ENCODE data around the gene CHIT1.
"Not testable (repeated sequence)": the region's sequence is repeated elsewhere in the genome, so short reads cannot be mapped to it uniquely, and the experiment has no call there.

CHIT1 gene

DNA sequence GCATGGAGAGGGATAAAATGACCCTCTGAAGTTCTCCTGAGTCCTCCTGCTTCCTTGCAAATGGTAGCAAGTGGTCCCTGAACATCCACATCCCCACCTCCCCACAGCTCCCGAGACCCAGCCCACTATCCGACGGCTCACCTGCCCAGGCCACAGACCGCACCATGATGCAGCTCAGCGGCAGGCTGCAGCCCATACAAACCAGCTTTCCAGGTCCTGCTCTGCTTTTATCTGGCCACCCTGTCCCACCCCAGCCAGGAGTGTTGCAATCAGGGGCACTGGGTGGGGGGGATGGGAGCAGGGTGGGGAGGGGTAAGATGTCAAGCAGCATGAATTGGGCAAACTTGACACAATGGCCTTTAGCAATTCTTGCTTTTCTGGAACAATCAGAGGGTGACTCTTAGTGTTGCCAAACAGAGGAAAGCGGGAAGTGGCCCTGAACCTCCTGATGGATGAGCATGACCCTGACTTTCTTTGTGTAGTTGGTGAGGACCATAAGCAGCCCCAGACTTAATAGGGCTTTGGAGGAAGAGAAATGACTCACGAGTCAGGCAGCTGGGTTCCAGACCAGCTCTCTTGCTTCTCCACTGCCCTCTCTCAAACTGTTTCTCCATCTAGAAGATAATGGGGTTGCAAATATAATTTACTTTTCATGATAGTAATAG, at the start of gene CHIT1:
Gene CHIT1, minus strand, starts transcription at position 203 of the 665 bp plus-strand sequence. Its CDS starts 37 bp downstream, at position 166.
- DNase-seq = no peak

DNA sequence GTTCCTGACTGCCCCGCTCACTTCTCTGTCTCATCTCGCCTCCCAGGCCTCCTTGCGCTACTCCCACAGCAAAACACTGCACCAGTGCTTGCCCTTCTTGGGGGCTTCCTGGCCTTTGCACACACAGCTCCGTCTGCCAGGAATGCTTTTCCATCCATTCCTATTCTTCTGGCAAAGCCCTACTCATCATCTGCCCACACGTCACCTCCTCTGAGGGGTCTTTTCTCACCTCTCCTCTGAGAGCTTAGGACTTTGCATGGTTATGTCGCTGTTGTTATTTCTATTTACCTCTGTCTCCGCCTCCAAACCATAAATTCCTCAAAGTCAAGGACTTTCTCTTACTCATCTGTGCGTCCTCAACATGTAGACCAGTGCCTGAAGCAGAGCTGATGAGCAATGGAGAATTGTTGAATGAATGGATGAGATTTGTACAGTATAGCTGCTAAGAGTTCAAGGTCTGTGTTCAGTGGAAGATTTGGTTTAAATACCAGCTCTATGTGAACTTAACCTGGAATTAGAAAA, 49.5 kb upstream of the CHIT1 start:
- DNase-seq = no peak

DNA sequence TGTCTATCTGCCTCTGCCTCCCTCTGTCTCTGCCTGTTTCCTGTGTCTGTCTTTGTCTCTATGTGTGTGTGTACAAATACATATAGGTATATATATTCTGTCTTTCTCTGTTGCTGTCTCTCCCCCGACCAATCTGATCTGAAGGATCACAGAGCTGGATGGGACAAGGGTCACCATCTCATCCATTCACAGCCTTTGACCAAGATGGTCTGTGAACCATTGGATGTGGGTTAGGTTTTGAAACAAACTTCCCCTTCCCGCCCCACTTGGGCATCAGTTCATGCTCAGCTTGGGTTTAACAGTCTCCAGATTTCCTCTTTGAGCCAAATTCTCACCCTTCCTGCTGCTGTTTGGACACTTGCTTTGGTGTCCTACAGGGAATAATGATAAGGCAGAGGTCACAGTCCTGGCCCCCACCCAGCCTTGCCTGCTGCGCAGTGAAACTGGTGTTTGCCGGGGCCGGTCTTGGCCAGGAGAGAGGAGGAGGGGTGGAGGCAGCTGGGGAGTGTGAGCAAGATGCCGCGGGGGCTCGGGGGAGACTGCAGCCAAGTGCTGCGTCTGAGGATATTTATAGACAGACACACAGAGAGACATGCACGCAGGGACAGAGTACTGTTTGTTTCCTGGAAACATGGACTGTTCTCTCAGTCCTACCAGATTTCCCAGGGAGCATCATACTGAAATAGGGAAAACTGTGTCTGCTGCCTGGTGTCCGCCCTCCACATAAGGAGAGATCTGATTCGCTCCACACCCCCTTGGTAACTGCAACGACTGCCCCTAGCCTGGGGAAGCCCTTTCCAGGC, 48.8 kb upstream of the CHIT1 start:
- DNase-seq = no peak

DNA sequence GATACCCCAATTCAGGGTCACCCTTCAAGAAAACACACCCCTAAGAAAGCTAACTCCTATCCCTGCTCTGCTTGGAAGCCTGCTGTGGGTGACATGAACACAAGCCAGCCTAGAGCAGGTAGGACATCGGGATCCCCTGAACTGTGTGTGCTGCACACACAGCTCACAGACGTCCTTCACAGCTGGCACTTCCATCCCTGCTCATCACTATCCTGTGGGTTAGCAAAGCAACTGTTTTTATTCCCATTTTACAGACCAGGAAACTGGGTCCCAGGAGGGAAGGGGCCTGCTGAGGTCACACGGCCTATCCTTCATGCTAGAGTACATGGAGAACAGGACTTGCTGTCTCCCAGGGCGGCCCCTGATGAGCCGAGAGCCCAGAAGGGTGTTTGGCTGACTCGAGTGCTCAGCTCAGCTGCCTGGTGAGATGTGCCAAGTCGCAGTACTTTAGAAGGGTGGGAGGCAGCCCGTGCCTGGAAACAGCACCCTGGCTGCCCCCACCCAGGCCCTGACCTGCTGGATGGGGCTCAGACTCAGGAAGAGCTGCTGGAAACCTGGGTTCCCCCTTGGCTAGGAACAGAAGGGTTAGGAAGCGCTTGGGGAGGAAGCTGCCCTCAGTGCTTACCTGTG, 47.6 kb upstream of the CHIT1 start:
- no peak for DNase-seq

DNA sequence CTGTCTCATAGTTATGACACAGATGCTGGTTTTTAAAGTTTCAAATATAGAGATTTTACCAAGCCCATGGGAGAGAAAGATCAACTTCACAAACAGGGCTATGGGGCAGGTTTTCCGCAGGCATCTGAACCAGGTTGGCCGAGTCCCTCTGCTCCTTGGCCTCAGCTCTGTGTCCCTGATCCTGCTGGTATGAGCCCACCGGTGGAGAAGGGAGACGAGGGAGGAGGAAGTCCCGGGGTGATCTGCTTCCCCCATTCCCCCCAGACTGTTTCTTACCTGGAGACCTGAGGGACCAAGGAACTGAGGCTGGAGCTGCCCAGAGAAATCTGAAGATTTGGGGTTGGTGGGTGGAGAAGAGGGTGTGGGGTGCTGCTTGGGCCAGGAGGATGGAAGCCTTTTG, 46.9 kb upstream of the CHIT1 start:
- DNase-seq = no peak

DNA sequence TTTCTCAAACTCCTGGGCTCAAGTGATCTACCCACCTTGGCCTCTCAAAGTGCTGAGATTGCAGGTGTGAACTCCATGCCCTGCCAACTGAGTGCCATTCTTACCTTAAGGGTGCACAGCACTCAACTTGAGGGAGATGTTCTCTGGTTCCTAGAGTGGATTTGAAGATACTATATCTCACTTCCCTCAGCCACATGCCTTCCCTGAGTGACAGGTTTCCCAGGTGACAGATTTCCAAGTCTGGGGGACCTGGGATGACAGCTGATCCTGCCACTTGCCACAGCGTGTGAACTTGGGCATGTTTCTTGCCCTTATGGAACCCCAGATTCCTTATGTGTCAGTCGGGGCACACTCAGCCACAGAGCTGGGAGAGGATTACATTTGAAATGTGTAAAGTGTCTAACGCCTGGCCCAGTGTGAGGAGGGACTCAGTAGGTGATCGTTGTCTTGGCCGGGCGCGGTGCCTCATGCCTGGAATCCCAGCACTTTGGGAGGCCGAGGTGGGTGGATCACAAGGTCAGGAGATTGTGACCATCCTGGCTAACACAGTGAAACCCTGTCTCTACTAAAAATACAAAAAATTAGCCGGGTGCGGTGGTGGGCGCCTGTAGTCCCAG, 46.3 kb upstream of the CHIT1 start:
- DNase-seq = no peak

DNA sequence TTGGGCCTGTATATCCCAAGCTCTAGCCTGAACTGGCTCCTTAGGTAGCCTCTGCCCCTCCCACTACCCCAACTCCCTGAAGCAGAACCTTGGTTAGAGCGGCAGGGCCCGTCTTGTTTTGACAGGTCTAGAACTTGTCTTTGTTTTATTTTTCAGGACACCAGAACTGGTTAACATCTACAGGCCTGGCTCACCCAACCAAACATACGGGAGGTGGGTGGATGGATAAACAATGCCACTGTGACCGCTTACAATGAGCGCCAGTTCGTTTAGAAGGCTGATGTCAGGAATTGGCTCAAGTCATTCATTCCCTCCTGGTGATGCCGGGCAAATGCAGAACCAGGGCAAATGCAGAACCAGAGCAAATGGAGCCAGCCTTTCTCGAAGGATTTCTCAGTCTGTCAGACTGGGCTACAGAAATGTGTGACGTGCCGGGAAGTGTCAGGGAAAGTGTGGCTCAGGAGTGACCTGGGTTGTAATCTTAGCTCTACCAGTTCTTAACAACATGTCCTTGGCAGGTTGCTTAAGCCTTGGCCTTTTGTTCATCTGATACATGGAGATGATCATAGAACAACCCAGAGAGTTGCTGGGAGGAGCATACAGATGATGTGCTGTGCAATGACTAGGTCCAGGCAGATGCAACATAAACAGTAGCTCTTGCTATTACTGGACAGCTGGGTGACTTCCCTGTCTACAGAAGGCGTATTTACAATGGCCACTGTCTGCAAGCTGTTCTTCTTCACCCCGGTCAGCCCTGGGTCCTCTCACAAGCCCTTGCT, 45.3 kb upstream of the CHIT1 start:
- DNase-seq = no peak

DNA sequence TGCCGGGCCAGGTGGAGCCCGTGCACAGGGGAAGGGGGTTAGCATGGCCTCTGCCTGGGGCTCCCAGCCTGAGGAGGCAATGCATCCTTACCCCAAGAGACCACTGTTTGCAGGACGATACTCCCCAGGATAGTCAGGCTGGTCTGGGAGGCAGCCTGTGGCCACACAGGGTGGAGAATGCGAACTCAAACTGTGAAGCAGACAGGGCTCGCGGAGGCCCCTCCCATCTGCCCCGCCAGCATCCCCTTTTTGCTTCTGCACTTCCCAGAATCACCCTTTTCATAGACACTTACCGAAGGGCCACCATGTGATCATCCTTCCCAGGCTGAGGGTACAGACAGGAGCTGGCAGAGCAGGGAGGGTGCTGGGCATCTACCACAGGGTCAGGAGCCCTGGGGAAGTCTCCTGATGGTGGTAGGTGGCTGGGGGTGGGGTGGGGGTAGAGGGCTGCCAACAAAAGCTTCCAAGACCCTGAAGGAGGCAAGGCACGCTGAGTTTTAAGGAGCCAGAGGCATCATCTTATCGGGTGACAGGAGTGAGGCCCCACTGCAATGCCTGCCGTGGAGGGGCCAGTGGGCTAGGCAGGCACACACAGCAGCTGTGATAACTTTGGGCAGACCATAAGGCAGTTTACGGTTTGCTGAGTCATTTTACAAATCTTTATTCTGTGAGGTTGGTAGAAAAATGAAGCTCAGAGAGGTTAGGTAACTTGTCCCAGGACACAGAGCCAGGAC, 44.6 kb upstream of the CHIT1 start:
- no peak for DNase-seq

DNA sequence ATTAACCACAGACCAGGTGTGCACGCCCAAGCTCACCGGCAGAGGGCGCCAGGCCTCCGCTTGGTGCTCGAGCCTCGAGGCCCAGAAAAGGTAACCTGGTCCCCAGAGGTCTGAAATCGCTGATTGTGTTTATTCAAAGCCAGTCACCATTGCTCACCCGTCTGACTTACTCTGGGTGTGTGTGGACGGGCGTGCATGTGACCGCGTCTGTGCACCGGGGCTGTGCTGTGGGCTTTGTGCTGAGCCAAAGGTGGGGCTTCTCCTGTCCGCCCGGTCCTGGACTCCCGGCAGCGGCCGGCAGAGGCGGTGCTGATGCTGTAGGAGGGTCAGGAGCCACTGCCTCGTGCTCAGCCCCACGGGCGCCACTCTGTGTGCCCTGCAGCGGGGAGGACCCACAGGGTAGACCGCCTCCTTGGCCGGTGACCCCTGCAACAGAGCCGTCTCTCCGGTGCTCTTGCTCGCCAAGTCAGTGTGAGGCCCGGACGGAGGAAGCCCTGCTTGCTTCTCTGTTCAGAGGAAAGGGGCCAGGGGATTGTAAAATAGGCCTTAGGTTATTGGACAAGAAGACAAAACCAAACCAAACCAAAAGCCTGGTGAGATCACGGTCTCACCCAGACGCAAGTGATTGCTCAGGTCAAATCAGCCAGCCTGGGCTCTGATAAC, 43.9 kb upstream of the CHIT1 start:
- peak; percentile 46 for DNase-seq

DNA sequence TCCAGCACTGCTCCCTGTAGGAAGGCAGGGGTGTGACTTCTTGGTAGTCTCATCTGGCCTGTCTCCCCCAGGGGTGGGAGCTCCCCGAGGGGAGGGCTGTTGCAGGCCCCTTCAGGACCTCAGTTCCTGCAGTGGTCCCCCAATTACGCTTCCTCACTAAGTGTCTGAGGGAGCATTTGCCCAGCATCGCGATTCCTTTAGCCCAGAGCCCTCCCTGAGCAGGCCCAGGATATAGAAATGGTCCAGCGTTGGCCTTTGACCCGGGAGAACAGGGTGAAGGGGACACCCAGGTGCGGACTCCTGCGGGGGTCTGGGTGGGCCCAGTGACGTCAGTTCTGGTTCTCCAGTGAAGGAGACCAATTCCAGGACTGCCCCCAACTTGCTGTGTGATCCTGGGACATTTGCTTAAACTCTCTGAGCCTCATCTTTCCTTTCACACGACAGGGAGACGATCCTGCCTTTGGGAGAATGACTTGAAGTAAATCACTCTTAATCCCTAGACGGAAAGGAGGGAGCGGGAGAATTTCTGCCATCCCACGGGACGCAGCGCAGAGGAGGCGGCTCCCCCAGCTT, 43.2 kb upstream of the CHIT1 start:
- DNase-seq = no peak

DNA sequence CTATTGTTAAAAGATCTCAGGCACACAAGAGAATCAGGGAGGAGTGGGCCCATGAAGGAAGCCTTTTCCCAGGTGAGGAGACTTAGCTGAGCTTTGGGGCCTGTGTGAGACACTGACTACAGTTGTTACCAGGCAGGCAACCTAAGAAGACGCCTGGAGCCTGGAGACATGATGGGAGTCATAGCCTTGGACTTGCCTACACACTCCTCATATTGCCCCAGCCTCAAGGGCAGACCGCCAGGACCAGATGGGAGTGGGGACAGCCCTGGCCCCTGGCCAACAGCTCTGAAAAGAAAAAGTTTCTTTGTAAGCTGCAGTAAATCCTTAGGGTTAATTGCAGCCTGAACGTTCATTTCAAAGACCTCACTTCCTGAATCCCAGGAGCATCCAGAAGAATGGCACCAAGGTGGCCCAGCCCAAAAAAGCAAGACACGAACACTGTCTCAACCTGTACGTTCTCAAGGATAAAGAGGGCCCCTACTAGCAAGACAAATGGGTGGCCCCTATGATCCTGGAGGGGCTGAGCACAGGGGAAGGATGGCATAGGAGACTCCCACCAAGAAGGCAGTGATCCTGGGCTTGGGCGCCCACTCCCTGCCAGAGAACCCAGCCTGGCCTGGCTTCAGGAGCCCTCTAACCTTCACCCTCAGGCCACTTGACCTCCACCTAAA, 42.6 kb upstream of the CHIT1 start:
- no peak for DNase-seq

DNA sequence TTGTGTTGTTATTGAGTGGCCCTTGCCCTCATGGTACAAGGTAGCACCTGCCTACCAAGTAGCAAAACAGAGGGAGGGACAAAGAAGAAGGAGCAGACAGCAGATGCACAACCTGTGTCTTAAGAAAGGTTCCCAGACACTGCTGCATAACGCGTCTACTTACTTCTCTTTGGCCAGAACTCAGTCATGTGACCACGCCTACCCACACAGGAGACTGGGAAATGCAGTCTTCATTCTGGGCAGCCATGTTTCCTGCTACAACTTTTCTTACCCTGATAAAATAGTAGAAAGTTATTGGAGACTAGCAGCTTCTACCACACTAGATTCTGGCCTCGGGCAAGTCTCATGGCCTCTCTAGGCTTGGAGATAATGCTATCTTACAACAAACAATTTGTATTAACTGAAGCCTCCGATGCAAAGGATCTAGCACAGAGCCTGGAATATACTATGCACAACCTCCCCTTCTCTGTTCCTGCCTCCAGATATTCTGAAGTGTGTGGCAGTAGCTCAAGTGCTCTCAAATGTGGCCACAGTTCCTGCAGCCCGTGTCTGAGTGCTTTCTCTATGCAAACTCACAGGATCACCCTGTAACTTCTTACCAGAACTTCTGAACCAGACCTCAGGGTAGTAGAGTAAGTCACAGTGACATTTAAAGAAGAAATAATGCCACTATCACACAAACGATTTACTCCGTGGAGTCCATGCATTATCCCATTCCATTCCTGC, 41.7 kb upstream of the CHIT1 start:
- no peak for DNase-seq

DNA sequence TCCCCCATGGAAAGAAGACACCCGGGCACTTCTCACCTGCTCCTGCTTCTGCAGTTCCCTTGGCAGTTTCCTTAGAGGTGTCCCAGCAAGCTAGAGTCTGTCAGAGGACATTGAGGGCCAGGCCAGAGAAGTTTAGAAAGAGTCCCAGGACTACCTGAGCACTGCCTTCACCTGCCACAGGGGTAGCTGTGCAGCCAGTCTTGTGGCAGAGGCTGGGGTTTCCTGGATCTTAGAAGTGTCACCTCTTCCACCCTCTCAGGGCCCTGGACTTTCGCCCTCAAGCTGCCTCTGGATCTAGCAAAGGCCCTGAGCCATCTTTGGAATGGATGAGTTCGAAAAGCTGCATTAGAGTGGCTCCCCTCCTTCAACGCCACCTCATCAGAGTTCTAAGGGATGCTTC, 41.0 kb upstream of the CHIT1 start:
- DNase-seq = no peak

DNA sequence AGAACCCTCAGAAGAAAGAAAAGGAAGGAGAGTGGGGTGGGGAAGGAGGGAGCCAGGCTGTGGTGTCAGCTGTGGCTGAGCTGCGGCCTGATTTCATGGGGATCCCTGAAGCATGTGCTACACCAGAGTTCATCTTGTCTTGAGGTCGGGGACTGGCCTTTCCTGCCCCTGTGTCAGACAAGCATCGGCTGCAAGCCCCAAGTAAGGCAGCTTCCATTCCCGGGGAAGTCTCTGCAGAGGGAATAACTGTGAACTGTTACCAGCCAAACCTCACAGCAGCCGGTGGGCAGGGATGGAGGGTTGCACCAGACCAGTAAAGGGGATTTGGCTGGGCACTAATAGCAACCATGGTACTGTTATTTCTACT, 40.2 kb upstream of the CHIT1 start:
- DNase-seq = no peak

DNA sequence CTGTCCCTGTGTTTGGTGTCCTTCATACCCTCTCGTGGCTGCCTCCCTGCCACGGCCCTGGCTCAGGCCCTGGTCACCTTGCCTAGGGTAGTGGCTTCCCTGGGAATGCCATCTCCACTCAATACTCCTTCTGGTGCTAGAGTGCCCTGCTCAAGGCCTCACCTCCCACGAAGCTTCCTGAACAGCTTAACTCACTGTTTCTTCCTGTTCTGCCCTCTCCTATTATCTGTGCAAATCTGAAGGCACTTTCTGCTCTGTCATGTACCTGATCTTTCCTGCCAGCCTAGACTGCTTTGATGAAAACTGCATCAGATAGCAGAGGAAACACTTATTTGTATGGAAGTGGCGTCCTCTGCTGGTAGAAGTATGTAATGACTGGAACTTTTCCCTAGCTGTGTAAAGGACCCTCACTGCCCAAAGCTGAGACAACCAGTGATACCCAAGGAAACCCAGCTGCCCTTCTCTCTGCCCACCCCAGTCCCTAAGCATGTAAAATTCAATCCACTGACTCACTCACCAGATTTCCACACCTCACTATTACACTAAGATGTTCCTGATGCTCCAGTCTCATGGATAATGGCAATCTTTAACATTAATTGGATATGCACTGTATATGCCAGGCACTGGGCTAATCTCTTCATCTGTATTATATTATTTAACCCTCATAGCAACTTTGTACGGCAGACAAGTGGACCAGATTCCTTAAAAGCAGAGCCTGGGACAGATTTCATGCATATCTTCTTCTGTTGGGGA, 39.6 kb upstream of the CHIT1 start:
- peak; percentile 60 for DNase-seq

DNA sequence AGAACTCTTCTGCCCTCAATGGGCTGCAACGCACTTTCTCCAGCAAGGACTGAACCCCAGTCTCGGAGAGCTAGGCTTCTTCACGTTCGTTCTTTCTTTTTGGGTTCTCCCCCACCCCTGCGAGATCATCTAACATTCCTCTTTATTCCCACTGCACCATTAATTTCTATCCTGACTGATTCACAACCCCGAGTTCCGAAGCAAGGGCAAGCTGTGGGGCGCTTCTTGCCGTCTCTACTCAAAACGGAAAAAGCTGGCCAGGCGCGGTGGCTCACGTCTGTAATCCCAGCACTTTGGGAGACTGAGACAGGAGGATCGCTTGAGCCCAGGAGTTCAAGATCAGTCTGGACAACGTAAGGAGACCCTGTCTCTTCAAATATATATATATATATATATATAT, 38.4 kb upstream of the CHIT1 start:
- no peak for DNase-seq

DNA sequence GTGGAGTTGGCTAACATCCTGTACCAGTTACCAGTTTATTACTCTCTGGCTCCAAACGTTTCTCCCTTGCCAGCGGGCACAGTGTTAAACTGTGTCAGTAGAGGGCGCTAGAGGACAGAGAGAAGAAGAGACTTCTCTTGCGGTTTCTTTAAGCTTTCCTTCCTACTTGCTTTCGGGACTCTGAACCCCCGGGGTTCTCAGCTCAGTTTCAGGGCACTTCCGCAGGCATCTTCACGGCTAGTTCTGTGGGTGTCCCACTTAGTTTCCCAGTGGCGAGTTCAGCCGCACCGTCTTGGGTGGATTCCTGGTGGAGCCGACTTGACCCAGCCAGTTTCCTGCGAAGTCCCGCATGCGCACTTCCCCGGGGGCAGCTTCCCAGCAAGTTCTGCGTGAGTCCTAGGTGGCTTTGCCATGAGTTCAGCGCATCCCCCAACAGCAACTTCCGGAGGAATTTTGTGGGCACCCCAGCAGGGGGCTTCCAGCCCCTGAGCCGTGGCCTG, 37.9 kb upstream of the CHIT1 start:
- DNase-seq = peak; percentile 82

DNA sequence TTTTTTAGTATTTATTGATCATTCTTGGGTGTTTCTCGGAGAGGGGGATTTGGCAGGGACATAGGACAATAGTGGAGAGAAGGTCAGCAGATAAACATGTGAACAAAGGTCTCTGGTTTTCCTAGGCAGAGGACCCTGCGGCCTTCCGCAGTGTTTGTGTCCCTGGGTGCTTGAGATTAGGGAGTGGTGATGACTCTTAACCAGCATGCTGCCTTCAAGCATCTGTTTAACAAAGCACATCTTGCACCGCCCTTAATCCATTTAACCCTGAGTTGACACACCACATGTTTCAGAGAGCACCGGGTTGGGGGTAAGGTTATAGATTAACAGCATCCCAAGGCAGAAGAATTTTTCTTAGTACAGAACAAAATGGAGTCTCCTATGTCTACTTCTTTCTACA, 36.7 kb upstream of the CHIT1 start:
- DNase-seq = not testable (repeated sequence)

DNA sequence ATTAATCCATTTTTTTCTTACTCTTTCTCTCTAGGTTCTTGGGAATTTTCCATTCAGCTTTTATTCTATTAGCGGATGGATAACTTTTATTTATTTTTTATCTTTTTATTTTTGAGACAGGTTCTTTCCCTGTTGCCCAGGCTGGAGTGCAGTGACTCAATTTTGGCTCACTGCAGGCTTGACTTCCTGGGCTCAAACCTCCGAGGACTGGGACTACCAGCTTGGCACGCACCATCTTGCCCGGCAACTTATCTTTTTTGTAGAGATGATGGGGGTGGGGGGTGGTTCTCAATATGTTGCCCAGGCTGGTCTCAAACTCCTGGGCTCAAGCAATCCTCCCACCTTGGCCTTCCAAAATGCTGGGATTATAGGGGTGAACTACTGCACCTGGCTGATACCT, 36.1 kb upstream of the CHIT1 start:
- no peak for DNase-seq
